Measurements from ENCODE around the gene RARRES2. TPM values are rescaled to one million over a fixed set of nuclear protein-coding genes. Genes with fewer than 3 reads are reported as not detected.

Gene RARRES2
- total RNA-seq, 1 donor from 2014 or later = 19.4 TPM

DNA sequence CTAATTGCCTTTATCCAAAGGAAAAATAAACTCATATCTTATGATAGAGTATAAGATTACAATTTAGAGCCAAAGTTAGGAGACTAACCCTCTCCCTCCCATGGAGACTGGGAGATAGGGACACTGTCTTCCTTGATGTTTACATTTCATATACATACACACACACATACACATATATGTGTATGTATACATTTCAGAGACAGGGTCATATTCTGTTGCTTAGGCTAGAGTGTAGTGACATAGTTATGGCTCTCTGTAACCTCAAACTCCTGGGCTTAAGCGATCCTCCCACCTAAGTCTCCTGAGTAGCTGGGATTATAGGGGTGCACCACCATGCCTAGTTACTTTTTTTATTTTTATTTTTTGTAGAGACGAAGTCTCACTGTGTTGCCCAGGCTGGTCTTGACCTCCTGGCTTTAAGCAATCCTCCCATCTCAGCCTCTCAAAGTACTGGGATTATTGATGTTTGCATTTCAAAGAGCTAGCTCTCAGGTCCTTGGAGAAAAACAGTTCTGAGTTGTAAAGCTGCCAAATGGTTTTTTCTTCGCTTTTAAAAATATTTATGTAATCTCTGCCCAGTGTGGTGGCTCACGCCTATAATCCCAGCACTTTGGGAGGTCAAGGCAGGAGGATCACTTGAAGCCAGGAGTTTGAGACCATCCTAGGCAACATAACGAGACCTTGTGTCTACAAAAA, 19.1 kb upstream of the RARRES2 start:
- FAIRE-seq (no peak), DNase-seq (ENCODE audit: low read depth) (no peak)
- no peaks in the 10 kb centered on the region for H3K36me3 ChIP-seq (ENCODE audit: insufficient read depth, low read length)
- peaks cover 3% of the 10 kb centered on the region for H3K27me3 Mint-ChIP-seq (ENCODE audit: low read depth, unreplicated experiment)
- no peak overlapping the region for H3K27ac ChIP-seq (ENCODE audit: low read depth, low read length)
- no peaks in the 10 kb centered on the region for H4K20me1 ChIP-seq (ENCODE audit: insufficient read depth, low read length)
- peaks cover 2% of the 10 kb centered on the region for H3K4me1 ChIP-seq (ENCODE audit: insufficient read depth, low read length)
- H3K9me3 Mint-ChIP-seq (ENCODE audit: unreplicated experiment) = no peaks in the 10 kb centered on the region
- no peak overlapping the region for H3K27ac Mint-ChIP-seq (ENCODE audit: unreplicated experiment)
- no peak overlapping the region for H3K4me3 Mint-ChIP-seq (ENCODE audit: unreplicated experiment)
- H3K79me2 ChIP-seq (ENCODE audit: insufficient read depth, low read length) = no peaks in the 10 kb centered on the region
- H3K4me2 ChIP-seq (ENCODE audit: low read length) = no peak overlapping the region
- H2AFZ ChIP-seq (ENCODE audit: low read depth, low read length) = no peak overlapping the region
- no peak overlapping the region for H3K4me3 ChIP-seq (ENCODE audit: insufficient read depth, low read depth, low read length)
- no peak for TF ChIP-seq EZH2 (IDR thresholded peaks at IDR 0.05; ENCODE audit: insufficient read depth, low read length)
- TF ChIP-seq, protein P1, sequence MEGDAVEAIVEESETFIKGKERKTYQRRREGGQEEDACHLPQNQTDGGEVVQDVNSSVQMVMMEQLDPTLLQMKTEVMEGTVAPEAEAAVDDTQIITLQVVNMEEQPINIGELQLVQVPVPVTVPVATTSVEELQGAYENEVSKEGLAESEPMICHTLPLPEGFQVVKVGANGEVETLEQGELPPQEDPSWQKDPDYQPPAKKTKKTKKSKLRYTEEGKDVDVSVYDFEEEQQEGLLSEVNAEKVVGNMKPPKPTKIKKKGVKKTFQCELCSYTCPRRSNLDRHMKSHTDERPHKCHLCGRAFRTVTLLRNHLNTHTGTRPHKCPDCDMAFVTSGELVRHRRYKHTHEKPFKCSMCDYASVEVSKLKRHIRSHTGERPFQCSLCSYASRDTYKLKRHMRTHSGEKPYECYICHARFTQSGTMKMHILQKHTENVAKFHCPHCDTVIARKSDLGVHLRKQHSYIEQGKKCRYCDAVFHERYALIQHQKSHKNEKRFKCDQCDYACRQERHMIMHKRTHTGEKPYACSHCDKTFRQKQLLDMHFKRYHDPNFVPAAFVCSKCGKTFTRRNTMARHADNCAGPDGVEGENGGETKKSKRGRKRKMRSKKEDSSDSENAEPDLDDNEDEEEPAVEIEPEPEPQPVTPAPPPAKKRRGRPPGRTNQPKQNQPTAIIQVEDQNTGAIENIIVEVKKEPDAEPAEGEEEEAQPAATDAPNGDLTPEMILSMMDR (IDR thresholded peaks at IDR 0.05; ENCODE audit: insufficient read depth, low read depth, low read length) = no peak
- no peaks in the 10 kb centered on the region for H3K27me3 ChIP-seq (ENCODE audit: insufficient read depth, low read length)
- no peaks in the 10 kb centered on the region for H3K36me3 Mint-ChIP-seq (ENCODE audit: low read depth, unreplicated experiment)
- peak overlapping the region; percentile 12 for H3K9ac ChIP-seq (ENCODE audit: low read length)
- H3K9me3 ChIP-seq (ENCODE audit: insufficient read depth, low read depth, low read length) = no peaks in the 10 kb centered on the region
- H3K4me1 Mint-ChIP-seq (ENCODE audit: low read depth, unreplicated experiment) = peaks cover 9% of the 10 kb centered on the region

DNA sequence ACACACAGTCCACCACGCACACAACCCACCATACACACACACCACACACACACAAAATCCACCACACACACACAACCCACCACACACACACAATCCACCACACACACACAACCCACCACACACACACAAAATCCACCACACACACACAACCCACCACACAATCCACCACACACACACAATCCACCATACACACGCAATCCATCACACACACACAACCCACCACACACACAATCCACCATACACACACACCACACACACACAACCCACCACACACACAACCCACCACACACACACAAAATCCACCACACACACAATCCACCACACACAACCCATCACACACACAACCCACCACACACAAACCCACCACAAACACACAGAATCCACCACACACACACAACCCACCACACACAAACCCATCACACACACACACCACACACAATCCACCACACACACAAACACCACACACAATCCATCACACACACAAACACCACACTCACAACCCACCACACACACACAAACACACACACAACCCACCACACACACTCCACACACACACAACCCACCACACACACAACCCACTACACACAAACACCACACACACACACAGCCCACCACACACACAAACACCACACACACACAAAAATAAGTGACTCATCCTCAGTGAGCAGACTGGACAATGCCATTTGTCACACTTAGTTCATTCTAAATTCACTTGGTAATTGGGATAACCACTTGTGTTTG, 18.4 kb upstream of the RARRES2 start:
- peaks cover 3% of the 10 kb centered on the region for H3K27me3 Mint-ChIP-seq (ENCODE audit: low read depth, unreplicated experiment)
- H3K4me1 ChIP-seq (ENCODE audit: insufficient read depth, low read length) = peaks cover 2% of the 10 kb centered on the region
- no peaks in the 10 kb centered on the region for H4K20me1 ChIP-seq (ENCODE audit: insufficient read depth, low read length)
- TF ChIP-seq, protein P1 (IDR thresholded peaks at IDR 0.05; ENCODE audit: insufficient read depth, low read depth, low read length) = no peak
- no peak for TF ChIP-seq EZH2 (IDR thresholded peaks at IDR 0.05; ENCODE audit: insufficient read depth, low read length)
- no peaks in the 10 kb centered on the region for H3K79me2 ChIP-seq (ENCODE audit: insufficient read depth, low read length)
- FAIRE-seq (no peak), DNase-seq (ENCODE audit: low read depth) (no peak)
- H3K27ac ChIP-seq (ENCODE audit: low read depth, low read length) = no peak overlapping the region
- no peaks in the 10 kb centered on the region for H3K9me3 Mint-ChIP-seq (ENCODE audit: unreplicated experiment)
- H3K9me3 ChIP-seq (ENCODE audit: insufficient read depth, low read depth, low read length) = no peaks in the 10 kb centered on the region
- H3K9ac ChIP-seq (ENCODE audit: low read length) = peak overlapping the region; percentile 12
- no peak overlapping the region for H2AFZ ChIP-seq (ENCODE audit: low read depth, low read length)
- H3K4me2 ChIP-seq (ENCODE audit: low read length) = no peak overlapping the region
- H3K36me3 ChIP-seq (ENCODE audit: insufficient read depth, low read length) = no peaks in the 10 kb centered on the region
- H3K27me3 ChIP-seq (ENCODE audit: insufficient read depth, low read length) = no peaks in the 10 kb centered on the region
- no peak overlapping the region for H3K4me3 ChIP-seq (ENCODE audit: insufficient read depth, low read depth, low read length)
- H3K4me3 Mint-ChIP-seq (ENCODE audit: unreplicated experiment) = no peak overlapping the region
- H3K4me1 Mint-ChIP-seq (ENCODE audit: low read depth, unreplicated experiment) = peaks cover 9% of the 10 kb centered on the region
- no peaks in the 10 kb centered on the region for H3K36me3 Mint-ChIP-seq (ENCODE audit: low read depth, unreplicated experiment)
- H3K27ac Mint-ChIP-seq (ENCODE audit: unreplicated experiment) = no peak overlapping the region
